ENCODE measurements around the gene TF.

TF gene

DNA sequence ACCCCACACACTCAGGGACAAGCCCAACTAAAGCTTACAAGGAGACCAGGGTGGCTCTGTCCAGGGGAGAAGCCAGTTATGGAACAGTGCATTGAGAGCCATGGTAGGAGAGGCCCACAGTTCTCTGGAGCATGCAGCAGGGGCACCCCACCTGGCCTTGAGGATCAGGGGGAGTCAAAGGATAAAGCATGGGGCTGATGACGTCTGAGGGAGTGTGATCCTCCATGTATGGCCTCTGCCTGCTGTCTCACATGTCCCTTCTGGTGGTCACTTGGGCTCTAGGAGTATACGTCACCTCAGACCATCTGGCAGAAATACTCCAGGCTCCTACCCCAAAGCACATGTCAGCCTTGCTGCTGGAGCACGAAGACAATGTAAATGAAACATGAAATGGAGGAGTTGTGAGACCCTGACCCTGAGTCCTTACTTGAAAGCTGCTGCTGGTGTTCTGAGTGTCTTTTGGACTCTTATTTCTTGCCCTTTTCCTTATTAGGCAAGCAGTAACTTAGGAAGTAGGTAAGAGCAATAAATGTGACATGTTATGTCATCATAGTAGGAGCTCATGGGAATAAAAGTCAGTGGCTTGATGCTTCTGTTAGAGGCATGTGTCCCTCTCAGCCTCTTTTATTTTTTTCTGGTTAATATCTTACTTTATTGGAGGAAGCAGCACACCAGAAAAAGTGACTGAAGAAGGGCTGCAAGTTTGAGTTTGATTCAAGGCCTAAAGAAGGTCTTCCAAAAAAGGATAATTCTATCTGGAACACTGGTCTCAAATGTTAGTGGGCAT, 74.9 kb downstream of the TF start:
- no peak for DNase-seq

DNA sequence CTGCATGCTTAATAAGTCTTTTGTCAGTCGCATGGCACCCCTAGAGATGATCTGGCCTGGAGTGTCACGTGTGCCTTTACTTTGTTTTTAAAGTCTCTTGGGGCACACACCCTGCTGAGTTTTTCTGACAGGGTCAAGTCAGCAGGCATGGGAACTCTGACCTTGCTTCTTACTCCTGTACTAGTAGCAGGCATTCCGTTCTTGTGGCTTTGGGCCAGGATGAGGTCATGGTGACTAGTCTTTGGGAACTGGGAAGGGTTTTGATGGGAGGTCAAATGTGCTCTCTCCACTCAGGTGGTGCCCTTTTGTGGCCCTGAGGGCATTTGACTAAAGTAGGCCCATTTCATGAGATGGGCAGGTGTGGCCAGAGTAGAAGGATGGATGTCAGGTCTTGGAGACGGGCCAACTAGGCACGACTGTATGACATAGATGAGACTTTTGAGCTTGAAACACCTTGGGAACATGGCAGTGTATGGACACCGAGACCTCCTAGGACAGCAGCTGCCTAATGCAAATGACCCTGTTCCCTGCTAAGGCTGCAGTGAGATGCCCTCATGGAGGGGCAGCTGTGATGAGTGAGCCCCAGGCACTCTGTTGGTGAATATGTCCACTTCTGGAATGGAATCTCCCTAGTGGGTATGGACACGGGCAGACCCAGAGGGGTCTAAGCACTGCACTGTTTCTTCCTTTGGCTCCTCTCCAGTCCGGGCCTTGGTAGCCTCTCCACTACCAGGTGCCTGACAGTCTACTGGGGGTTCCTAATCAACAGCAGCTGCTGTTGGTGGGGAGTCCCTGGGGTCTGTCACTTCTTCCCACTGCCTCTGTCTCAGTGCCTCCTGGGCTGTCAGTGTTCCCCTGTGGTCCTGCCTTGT, 75.8 kb downstream of the TF start:
- DNase-seq: no peak

DNA sequence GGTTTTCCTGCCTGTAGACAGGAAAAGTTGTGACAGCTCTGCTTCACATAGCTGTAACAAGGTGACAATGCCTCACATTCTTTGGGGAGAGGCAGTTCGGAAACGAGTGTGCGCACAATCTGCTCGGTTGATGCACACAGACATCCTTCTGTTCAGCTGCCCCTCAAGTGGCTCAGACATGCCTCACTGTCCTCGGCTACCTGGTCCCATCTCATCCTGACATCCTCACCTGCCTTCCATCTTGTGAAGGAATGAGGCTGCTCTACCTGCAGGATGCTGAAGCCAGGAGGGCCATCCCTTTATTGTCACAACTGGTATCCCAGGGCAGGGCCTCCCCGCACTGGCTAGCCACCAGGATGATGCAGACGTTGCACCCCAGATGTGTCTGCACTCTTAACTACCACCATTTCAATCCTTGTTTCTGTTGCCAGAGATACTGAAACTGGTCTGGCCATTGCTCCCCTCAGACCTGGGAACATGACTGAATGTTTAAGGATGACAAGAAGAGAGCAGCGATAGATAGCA, 78.8 kb downstream of the TF start:
- DNase-seq: no peak

DNA sequence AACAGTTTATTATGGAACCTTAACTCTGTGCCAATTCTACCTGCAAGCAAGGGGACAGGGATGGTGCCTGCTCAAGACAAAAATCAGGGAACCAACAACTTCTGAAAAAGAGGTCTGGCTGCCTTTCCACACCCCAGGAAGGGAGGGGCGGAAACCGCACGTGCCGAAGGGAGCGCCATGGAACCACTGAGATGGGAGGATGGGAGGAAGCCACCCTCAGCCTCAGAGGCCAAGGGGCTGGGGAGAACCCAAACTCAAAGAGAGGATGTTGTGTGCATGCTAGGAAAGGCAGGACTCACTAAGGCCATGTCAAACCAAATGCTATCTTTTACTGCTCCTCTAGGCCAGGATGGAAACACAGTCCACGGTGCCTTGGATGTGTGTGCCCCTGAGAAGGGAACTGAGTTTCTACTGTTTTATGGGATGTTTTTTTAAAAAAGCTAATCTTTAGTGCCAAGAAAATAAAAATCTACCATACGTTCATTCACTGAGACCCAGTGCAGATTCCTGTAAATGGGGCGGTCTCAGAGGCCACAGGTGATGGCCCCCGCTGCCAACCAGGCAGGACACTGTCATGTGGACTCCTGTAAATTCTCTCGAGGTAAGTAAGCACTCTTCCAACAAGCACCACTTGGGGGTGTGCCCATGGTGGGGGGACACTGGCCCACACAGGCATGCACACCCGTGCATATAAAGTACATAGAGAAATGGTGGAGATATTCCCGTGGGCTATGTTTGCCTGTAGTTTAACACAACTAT, 80.0 kb downstream of the TF start:
- DNase-seq: no peak

DNA sequence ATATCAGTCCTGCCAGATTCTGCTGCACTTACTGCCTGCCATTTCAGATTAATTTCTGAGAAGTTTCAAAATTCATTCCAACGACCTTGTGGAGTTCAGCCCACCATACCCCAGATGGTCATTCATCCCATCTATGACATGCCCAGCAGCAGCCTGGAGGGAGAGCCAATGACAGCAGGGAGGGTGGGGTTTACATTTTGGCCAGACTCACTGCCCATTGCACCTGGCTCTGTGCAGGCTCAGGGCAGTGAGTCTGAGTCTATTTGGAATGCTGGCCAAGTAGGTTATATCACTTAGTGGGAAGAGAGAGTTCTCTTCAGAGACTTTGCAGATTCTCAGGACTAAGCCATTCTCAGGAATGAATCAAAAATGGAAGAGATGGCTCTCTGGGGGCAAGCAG, 80.9 kb downstream of the TF start:
- no peak for DNase-seq

DNA sequence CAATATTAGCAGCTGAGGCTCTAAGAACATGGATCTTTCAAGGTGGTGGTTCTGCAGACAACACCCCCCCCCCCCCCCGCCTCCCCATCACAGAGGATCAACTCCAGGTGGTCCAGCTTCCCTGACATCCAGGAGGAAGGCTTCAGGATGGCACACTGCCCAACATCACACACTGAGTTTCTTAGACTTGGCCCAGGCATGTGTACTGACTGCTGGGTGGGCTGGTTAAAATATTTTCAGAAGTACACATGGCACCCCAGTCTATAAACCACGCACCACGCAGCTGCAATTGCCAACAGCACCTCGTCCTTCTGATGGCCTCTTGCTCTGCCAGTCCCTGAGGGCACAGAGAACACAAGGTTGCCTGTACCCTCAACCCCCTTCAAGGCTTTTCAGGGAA, 81.5 kb downstream of the TF start:
- DNase-seq: no peak

DNA sequence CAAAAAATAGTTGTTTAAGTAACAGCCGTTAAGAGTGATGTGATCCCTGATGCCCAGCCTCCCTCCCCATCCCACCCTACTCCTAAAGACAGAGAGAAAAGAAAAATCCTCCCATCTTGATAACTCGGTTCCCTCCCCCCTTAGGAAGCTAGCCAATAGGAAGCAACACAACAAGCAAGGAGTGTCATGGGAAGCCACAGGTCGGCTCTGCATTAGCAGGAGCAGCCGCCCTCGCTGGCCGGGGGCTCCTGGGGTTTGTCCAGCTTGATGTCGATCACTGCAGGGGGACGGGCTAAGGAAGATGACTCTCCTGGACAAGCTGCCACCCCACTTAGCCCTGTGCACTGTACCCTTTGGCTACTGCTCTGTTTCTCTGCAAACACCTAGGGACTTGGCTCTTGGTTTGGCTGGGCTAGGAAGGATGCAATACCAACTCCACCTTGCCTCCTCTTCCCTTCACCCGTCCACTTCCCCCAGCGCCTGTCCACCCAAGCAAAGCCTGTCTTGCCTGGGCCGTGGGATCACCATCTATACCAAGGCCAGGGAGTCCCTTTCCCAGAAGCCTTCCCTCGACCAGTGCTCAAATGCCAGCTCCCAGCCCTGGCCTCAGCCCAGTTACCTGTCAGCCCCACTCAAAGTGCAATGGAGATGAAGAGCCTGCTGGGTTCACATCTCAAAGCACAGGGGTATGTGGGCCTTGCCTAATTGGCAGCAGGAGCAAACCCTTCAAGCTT, 82.5 kb downstream of the TF start:
- DNase-seq: no peak

DNA sequence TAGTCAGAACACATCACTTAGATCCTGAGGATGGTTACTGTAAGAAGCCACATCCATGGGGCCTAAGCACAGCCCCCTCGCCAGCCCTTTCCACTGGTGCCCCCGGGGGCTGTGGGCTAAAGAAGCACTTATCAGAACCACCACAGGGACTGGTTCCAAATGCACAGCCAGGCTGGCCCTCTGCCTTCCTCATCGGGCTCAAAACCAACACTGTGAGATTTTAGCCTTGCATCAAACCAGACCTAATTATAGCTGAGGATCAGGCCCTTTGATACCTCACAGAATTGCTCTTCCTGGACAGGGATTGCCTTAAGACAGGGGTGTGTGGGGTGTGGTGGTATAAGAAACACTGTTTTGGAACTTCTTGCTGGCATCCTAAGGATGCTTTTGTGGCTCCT, 83.1 kb downstream of the TF start:
- DNase-seq: no peak

DNA sequence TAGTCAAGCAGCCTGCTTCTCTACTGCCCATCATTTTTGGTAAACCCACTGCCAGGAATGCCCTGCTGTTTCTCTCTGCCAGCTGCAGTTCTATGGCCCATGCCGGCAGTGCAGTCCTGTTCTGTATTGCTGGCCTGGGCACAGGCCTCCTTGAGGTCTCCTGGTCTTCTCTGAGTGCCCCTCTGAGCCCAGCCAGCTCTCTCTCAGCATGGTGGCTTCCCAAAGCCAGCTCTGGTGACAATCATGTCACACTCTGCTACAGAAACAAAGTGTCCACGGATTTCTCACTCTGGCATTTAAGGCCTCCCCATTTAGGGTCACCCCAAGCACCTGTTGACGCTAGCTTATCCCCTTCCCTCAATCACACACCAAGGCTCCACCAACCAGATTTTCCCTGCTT, 83.9 kb downstream of the TF start:
- no peak for DNase-seq

DNA sequence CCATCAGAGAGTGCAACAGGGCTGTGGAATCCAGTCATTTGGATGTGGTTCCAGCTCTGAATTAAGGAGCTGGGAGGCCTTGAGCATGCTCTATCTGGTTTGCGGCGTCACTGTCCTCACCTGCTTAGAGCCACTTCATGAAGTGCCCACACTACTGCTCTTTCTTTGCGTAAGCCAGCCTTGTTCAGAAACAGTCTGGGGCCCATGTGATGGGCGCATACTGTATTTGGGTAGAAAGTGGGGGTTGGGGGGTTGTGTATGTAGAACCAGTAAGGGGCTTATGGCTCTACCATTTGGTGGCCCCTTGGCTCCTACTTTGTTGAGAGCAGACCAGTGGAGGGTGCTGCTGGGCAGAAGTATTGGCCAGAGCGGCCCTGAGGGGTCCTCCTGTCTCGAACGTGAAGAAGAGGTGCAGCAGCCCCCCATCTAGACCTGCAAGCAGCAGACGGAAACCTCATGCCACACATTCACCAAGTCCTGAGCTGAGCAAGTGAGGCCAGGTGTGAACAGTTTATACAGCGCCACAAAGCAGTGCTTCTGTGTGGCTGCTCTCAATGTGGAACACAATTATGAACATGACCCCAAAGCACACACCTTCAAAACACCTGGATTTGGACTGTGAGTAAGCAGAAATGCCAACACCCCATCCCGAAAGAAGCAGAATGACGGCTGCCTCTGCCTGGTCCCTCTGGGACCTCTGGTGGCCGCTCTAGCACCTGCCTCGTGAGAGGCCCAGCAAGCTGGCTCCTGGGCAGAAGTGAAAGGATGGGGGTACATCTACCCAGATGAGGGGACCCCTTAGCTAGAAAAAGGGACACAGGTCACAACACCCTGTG, 86.0 kb downstream of the TF start:
- no peak for DNase-seq

DNA sequence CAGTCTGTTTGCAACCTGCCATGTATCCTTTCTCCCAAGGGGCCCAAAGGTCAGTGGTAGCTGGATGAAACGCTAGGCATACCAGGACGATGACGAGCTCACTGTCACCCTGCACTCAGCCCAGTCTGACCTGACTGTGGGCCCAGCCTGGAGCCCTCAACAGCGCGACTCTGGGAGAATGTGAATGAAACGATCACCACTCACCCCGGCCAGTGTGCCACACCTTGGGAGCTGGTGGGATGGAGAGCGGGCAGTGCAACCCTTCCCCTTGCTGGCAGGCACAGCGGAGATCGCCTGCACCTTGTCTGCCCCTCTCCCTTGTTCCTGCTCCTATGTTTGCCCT, 86.6 kb downstream of the TF start:
- DNase-seq: no peak

DNA sequence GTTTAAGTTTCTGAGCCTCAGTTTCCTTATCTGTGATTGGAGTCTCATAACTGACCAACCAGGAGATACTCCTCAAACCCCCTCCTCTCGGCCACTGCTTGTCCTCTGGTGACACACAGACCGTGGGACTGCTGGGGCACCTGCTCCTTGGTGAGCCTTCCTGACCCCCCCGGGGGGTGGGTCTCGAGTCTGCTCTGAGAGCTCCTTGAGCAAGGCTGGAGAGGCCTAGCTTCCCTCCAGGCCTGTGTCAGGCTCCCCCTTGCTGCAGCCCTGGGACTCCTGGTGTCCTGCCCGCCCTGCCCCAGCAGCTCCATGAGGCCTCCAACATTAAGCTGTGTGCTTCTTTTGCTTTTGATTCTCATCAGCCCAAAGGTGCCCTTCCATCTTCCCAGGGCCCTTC, 87.1 kb downstream of the TF start:
- no peak for DNase-seq

DNA sequence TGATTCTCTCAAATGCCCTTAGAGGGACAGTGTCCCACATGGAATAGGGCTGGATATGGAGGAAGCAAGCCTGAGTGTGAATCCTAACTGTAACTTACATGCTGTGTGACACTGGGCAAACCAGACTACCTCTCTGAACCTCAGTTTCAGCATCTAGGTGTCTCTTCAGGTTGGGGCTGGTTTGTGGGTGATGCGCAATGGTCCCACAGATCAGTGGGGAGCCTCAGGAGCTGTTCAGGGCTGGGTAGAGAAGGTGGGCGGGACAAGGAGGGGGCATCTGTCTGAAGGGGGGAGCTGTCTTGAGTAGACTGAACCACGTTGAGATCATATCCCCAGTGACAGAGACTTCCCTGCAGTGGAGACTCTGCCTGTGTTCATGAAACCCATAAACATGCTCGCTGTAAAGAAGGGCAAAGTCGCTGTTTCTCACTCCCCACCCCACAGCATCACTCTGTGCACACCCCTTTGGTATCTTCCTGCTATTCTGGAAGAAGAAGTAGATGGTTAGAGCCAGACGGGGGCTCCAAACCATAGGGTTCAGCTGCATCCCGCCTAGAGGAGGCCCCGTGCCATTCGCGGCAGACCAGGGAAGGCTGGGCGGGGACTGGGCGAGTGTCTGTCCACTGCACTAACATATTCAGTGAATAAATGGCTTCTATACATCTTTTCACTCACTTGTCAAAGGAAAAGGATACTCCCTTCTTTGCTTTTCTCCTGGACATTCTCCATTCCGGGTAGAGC, 87.9 kb downstream of the TF start:
- DNase-seq: no peak

DNA sequence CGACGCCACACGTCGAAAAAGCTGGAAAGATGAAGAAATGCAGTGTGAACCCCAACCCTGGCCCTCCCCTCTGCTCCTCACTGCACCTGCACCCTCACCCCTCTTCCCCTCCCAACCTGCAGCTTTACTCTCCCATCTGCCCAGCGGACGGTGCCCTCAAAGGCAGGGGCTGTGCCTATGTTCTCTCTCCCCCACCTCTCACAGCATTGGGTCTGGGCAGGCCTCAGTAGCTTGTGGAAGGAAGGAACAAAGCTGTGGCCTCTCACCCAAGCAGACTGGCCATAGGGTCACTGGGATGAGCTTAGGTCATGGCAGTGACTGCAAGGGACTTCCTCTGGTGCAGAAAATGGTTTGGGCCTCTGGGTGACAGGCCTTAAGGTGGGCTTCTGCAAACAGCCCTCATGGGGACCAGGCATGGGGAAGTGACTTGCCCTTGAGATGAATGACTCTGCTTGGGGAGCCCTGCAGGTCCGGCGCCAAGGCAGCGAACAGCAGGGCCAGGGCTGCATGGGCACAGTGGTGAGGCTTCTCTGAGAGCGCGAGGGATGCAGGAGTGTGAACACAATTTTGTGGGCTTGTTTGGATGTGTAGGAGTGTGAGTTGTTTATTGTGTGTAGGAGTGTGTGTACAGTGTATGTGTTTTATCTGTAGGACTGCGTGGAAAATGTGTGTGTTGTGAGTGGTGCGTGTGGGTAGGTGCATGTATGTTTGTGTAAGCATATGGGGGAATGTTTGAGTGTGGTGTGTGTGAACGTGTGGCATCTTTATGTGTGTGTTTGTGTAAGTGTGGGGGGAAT, 88.6 kb downstream of the TF start:
- no peak for DNase-seq

DNA sequence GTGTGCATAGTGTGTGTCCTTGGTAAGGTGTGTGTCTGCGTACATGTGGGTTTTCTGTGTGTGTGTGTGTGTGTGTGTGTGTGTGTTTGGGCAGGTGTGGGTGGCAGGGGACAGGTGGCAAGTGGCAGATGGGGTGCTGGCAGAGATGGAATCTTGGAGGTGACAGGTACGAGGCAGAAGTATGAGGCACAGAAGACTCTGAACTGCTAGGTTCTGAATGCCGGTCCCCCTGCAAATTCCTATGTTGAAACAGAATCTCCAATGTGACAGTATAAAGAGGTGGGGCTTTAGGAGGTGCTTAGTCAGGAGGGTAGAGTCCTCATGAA, 89.2 kb downstream of the TF start:
- no peak for DNase-seq

DNA sequence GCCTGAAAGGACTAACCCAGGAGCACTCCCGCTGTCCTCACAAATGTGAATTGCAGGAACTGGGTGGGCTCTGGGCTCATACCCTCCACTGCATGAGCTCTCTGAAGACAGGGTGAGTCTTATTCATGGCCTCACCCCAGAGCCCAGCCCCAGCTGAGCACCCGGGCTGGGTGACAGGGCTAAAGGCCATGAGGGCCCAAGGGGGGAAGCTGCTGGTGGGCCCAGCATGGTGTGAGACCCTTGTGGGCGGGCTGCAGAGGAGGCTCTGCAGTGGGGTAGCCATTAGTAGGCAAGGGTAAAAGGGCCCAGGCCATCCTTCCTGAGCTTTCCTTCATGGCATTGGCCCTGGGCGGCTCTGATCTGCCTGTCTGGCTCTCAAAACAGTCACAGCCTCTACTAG, 89.8 kb downstream of the TF start:
- no peak for DNase-seq

DNA sequence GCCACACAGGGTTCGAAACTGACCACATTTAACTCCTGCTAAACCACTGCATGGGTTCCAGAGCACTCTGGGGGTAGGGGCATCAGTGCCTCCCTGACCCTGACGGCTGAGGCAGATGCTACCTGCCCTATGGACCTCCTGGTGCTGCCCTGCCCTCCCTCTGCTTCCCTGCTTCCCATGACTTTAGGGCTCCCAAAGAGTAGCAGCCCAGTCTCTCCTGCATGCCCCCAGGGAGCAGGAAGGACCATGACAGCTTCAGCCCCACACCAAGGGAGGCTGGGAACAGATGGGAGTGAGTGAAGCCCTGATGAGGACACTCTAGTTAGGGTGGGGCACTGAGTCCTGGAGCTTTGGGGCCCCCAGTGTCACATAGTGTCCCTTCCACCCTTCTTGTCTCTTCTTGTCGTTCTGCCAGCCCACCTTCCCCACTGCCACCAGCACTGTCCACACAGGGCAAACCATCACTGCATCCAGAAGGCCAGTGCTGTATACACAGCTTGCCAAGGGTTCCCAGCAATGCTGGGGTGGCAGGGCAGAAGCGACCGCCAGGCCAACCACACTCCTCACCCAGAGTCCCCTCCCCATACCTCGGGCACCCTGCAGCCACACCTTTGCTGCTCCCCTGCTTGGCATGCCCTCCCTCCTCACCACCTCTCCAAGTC, 90.4 kb downstream of the TF start:
- DNase-seq: no peak

DNA sequence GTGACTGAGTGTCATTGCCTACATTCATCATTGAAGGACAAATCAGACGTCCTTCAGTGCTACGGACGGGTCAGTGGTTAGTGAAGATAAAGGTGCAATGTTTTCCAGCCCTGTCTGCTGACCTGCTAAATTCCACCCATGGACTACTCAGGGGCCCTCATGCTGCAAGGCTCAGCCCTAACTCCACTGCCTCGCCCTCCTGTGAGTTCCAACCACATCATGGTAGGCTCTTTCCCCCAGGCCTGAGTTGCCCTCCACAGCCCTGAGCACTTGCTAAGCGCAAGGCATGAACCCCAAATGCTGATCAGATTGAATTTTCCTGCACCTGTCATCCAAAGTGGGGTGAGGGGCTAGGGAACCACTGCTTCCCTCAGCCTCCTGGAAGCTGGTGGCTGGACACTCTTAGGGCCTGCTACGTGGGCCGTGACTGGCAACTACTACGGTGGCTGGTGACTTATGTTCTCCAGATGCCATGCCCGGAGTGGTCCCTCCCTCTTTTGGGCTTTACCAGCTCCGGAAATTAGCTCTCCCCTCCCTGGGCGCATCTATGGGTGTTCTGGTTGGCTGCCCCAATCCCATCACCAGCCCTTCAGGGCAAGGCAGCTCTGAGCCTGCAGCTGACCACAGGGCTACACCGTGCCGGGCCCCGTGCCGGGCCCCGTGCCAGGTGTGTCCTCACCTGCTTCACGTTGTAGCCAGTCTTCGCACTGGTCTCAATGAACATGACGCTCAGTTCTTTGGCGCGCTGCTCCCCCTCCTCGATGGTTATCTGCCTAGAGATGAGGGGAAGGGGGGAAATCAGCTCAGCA, 91.5 kb downstream of the TF start:
- no peak for DNase-seq

DNA sequence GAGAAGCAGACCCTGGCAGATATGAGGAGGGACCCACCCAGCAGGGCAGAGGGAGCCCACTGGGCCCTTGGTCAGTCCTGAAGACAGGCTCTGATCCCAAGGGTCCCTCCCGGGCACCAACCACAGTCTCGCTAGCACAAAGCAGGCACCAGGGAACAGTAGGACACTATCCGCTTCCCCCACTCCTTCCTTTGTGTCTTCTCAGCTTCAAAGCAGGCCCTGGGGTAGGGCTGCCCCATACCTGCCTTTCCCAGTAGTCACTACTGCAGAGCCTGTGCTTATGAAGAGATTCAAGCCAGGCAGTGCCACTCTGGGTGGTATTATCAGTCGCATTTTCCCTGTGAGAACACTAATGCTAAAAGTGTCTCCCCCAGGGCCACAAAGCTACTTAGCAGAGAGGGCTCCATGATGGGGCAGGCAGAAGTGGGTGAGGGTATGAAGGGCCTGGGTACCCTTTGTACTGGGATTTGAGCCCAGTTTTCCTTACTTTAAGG, 92.2 kb downstream of the TF start:
- no peak for DNase-seq
